Left lung (tissue), 10 donors: ENCODE measurements around the gene ANKRD28. TPM values are rescaled to one million over a fixed set of nuclear protein-coding genes. Genes with fewer than 3 reads are reported as not detected.

Experiments used
- ATAC-seq: fragments of 200-7000 bp; cut with Tn5 transposase; one replicate; pipeline ENCODE4 v1.9.1; 2020; ENCODE audit warnings: moderate library complexity
- DNase-seq, 4 donors: peaks; one replicate each; pipeline ENCODE4 v3.0.0-alpha.2; 2013 to 2020
- H3K27ac ChIP-seq, 2 donors: fragments of 200-600 bp; sonication (generic) in 1 of 2; one replicate each; pipeline versions ENCODE4 v1.5.0 to v1.8.0; 2020 to 2021
- H3K27me3 ChIP-seq, 2 donors: fragments of 200-600 bp; sonication (generic) in 1 of 2; one replicate each; pipeline versions ENCODE4 v1.5.0 to v1.8.0; 2020 to 2021
- H3K36me3 ChIP-seq, 2 donors: fragments of 200-600 bp; sonication (generic) in 1 of 2; one replicate each; pipeline versions ENCODE4 v1.5.0 to v1.8.0; 2020 to 2021
- H3K4me1 ChIP-seq, 2 donors: fragments of 200-600 bp; one replicate each; pipeline ENCODE4 v1.8.0; 2021
- H3K4me3 ChIP-seq, 2 donors: fragments of 200-600 bp; sonication (generic) in 1 of 2; one replicate each; pipeline versions ENCODE4 v1.5.0 to v1.8.0; 2020 to 2021; ENCODE audit warnings: mild to moderate bottlenecking in 1 of 2
- H3K9me3 ChIP-seq, 2 donors: fragments of 200-600 bp; sonication (generic) in 1 of 2; one replicate each; pipeline versions ENCODE4 v1.5.0 to v1.8.0; 2020 to 2021
- CTCF ChIP-seq, 2 donors: fragments of 200-600 bp; sonication (generic) in 1 of 2; IDR thresholded peaks; one replicate each; pipeline versions ENCODE4 v1.5.0 to v1.8.0; 2021; ENCODE audit warnings: antibody characterized with exemption in 2 of 2
- intact Hi-C, 2 donors: fragments of 100-400 bp; cut with DNase I; formaldehyde crosslinking; loops; one replicate each; pipeline versions ENCODE4 v1.11.2 to v1.14.2; 2022
- polyA plus RNA-seq, 6 donors: library from polyadenylated mRNA; unstranded; fragments of 120-200 nt; gene quantifications; one replicate each; pipeline ENCODE4 v1.2.1, GENCODE V29; 2013; ENCODE audit not compliant: insufficient read length in 6 of 6
- total RNA-seq, 2 donors: library from RNA; stranded (reverse); fragmentation: NEBNext Ultra II Directional; extraction: Animal tissue kit (Norgen Biotek cat#: 25700); gene quantifications; one replicate each; pipeline ENCODE4 v1.2.1, GENCODE V29; 2021
- donor health status: DM: no; HTN: yes; CAD: no.
- donor health status: DM: no; HTN: no; CAD: no.

The ANKRD28 gene
- total and polyA plus RNA-seq, 8 donors, result 36.6 to 60.0 (median 47.2) TPM

- no peak overlapping the region for H3K4me3 ChIP-seq
- H3K27ac ChIP-seq, result no peak overlapping the region
- H3K27me3 ChIP-seq, result no peaks in the 10 kb centered on the region
- no peak for ATAC-seq
- H3K9me3 ChIP-seq, result peaks cover 0 to 30% of the 10 kb centered on the region in 2 donors
- intact Hi-C loops, result no loop called here
- DNase-seq, result no peak
- no peak for TF ChIP-seq CTCF (IDR thresholded peaks at IDR 0.05)
- no peaks in the 10 kb centered on the region for H3K4me1 ChIP-seq
- no peaks in the 10 kb centered on the region for H3K36me3 ChIP-seq
Observed at GRCh38 chr3:15657016-15657415, 140.8 kb downstream of the ANKRD28 start.

GRCh38 chr3:15656342-15656741, 141.4 kb downstream of the ANKRD28 start:
- Histone ChIP-seq H3K27ac (no peak overlapping the region), H3K27me3 (no peaks in the 10 kb centered on the region), H3K4me3 (no peak overlapping the region), H3K36me3 (no peaks in the 10 kb centered on the region), H3K4me1 (no peaks in the 10 kb centered on the region), H3K9me3 (peaks cover 0 to 30% of the 10 kb centered on the region in 2 donors)
- intact Hi-C loops, result no loop called here
- no peak for TF ChIP-seq CTCF (IDR thresholded peaks at IDR 0.05)
- DNase-seq (no peak), ATAC-seq (no peak)

GRCh38 chr3:15654891-15655290, 142.9 kb downstream of the ANKRD28 start:
- Histone ChIP-seq H3K36me3 (no peaks in the 10 kb centered on the region), H3K4me3 (no peak overlapping the region), H3K27ac (no peak overlapping the region), H3K27me3 (no peaks in the 10 kb centered on the region), H3K4me1 (no peaks in the 10 kb centered on the region), H3K9me3 (peaks cover 0 to 30% of the 10 kb centered on the region in 2 donors)
- ATAC-seq (no peak), DNase-seq (no peak)
- TF ChIP-seq CTCF (IDR thresholded peaks at IDR 0.05), result no peak
- intact Hi-C loops, result no loop called here

- H3K27ac ChIP-seq, result no peak overlapping the region
- ATAC-seq (no peak), DNase-seq (no peak)
Observed at GRCh38 chr3:15654127-15654526, 143.7 kb downstream of the ANKRD28 start.

GRCh38 chr3:15653321-15653720, 144.5 kb downstream of the ANKRD28 start:
- H3K36me3 ChIP-seq, result no peaks in the 10 kb centered on the region
- H3K4me3 ChIP-seq, result no peak overlapping the region
- intact Hi-C loops, result no loop called here
- peaks cover 0 to 30% of the 10 kb centered on the region in 2 donors for H3K9me3 ChIP-seq
- peaks cover 0 to 3% of the 10 kb centered on the region in 2 donors for H3K4me1 ChIP-seq
- ATAC-seq (no peak), DNase-seq (no peak)
- no peak for TF ChIP-seq CTCF (IDR thresholded peaks at IDR 0.05)
- no peaks in the 10 kb centered on the region for H3K27me3 ChIP-seq
- no peak overlapping the region for H3K27ac ChIP-seq

More at GRCh38 chr3:15654127-15654526, 143.7 kb downstream of the ANKRD28 start:
- Histone ChIP-seq H3K4me1 (no peaks in the 10 kb centered on the region), H3K4me3 (no peak overlapping the region), H3K9me3 (peaks cover 0 to 30% of the 10 kb centered on the region in 2 donors), H3K27me3 (no peaks in the 10 kb centered on the region), H3K36me3 (no peaks in the 10 kb centered on the region)
- intact Hi-C loops, result no loop called here
- TF ChIP-seq CTCF (IDR thresholded peaks at IDR 0.05), result no peak
